Panc1 (cell line): ENCODE data around the gene IDUA. TPM values are rescaled to one million over a fixed set of nuclear protein-coding genes. Genes with fewer than 3 reads are reported as not detected.

Experiments
- ATAC-seq: fragments of 200-7000 bp; cut with Tn5 transposase; 2 replicates; pipeline ENCODE4 v1.9.1; 2020; ENCODE audit warnings: mild to moderate bottlenecking, moderate library complexity
- BruUV-seq: library from RNA; stranded (reverse); fragments of 400-500 nt; replicated peaks from 2 replicates; lab custom pipeline; 2021; lab: Mats Ljungman, UMichigan
- CTCF ChIA-PET: fragments of 300-600 bp; sonication (Branson Sonifier 250); formaldehyde crosslinking; loops from one replicate; lab custom pipeline; 2022; ENCODE audit warnings: antibody characterized with exemption; lab: Charles Lee
- POLR2A ChIA-PET: fragments of 300-600 bp; sonication (Branson Sonifier 250); formaldehyde crosslinking; loops from one replicate; lab custom pipeline; 2022; ENCODE audit warnings: antibody characterized with exemption; lab: Charles Lee
- DNase-seq: peaks from one replicate; pipeline ENCODE4 v3.0.0-alpha.2; 2010; ENCODE audit warnings: low read depth, low spot score
- H3K27ac ChIP-seq: 2 replicates; pipeline ENCODE4 v1.5.1; 2011; ENCODE audit warnings: mild to moderate bottlenecking, low read length, inconsistent platforms
- H3K27me3 ChIP-seq: fragments of 200-500 bp; sonication (Bioruptor generic); 2 replicates; pipeline ENCODE4 v1.6.0; 2014; ENCODE audit warnings: low read length, inconsistent platforms; ENCODE audit not compliant: control insufficient read depth, insufficient read depth
- H3K36me3 ChIP-seq: fragments of 200-500 bp; sonication (Bioruptor generic); 2 replicates; pipeline ENCODE4 v1.5.1; 2014; ENCODE audit warnings: inconsistent platforms, mild to moderate bottlenecking, low read length, moderate library complexity; ENCODE audit not compliant: control insufficient read depth, insufficient read depth
- H3K4me1 ChIP-seq: 2 replicates; pipeline ENCODE4 v1.5.1; 2011; ENCODE audit warnings: inconsistent platforms, mild to moderate bottlenecking, low read length, moderate library complexity; ENCODE audit not compliant: control insufficient read depth, insufficient read depth
- H3K4me3 ChIP-seq, 2 experiments: 2 replicates each; pipeline ENCODE4 v1.5.1; 2011 to 2012; ENCODE audit warnings: low read depth in 2 of 2, low read length in 2 of 2, mild to moderate bottlenecking in 2 of 2, inconsistent platforms in 1 of 2, moderate library complexity in 1 of 2
- H3K9me3 ChIP-seq: fragments of 200-500 bp; sonication (Bioruptor generic); 2 replicates; pipeline ENCODE4 v1.5.1; 2014; ENCODE audit warnings: low read depth, mild to moderate bottlenecking, inconsistent platforms, low read length, moderate library complexity; ENCODE audit not compliant: control insufficient read depth, insufficient read depth
- POLR2AphosphoS5 ChIP-seq: IDR thresholded peaks from 2 replicates; pipeline ENCODE4 v1.6.1; 2012; ENCODE audit warnings: mild to moderate bottlenecking, low read depth, low read length, moderate library complexity
- SIN3A ChIP-seq: IDR thresholded peaks from 2 replicates; pipeline ENCODE4 v1.6.1; 2012; ENCODE audit warnings: low read depth, mild to moderate bottlenecking, low read length, moderate library complexity, borderline replicate concordance; ENCODE audit not compliant: insufficient read depth
- TCF7L2 ChIP-seq: IDR thresholded peaks from 2 replicates; pipeline ENCODE4 v1.6.1; 2011; ENCODE audit warnings: mild to moderate bottlenecking, low read depth, low read length, inconsistent platforms
- in situ Hi-C: cut with HindIII; loops from 2 replicates; pipeline ENCODE4 v1.10.0; 2016; ENCODE audit warnings: low sequenced_read_pairs, low pct_unique_long_range_greater_than_20kb
- intact Hi-C: fragments of 100-400 bp; cut with micrococcal nuclease; formaldehyde crosslinking; loops from one replicate; pipeline ENCODE4 v1.10.0; 2022; ENCODE audit not compliant: unreplicated experiment
- total RNA-seq: library from RNA; stranded (reverse); gene quantifications from one replicate; pipeline ENCODE4 v1.2.1, GENCODE V29; 2021; ENCODE audit not compliant: unreplicated experiment
- TF ChIP-seq, protein P1 (sequence below): fragments of 450-650 bp; IDR thresholded peaks from 2 replicates; pipeline ENCODE4 v1.5.1; 2017; ENCODE audit warnings: mild to moderate bottlenecking
- TF ChIP-seq, protein P2 (sequence below), 2 experiments: IDR thresholded peaks; 2 replicates each; pipeline ENCODE4 v1.6.1; 2011 to 2012; ENCODE audit warnings: low read depth in 2 of 2, control low read depth in 1 of 2, low read length in 1 of 2, mild to moderate bottlenecking in 1 of 2, moderate library complexity in 1 of 2; ENCODE audit not compliant: insufficient read depth in 1 of 2

The IDUA gene
- total RNA-seq, 1 experiment from 2014 or later, result 30.6 TPM

DNA sequence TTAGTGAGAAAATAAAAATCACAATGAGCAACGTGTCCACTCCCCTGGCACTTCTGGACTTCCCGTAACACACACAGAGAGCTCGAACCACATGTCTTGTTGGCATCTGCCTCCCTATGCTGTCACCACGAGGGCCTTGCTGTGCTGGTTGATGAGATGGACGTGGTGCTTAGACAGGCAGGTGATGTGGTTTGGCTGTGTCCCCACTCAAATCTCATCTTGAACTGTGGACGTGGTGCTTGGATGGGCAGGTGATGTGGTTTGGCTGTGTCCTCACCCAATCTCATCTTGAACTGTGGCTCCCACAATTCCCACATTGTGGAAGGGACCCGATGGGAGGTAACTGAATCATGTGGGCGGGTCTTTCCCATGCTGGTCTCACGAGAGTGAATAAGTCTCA, 64.6 kb downstream of the IDUA start:
- DNase-seq (no peak), ATAC-seq (no peak)
- ChIA-PET POLR2A (no interaction called here), CTCF (interaction anchor here (1.1 kb wide), 1 partner anchor 105 kb away, joined by 4 read pairs; no protein-coding TSS in a partner anchor)
- in situ Hi-C loops (no loop called here), intact Hi-C loops (no loop called here)
- TF ChIP-seq, protein P1, sequence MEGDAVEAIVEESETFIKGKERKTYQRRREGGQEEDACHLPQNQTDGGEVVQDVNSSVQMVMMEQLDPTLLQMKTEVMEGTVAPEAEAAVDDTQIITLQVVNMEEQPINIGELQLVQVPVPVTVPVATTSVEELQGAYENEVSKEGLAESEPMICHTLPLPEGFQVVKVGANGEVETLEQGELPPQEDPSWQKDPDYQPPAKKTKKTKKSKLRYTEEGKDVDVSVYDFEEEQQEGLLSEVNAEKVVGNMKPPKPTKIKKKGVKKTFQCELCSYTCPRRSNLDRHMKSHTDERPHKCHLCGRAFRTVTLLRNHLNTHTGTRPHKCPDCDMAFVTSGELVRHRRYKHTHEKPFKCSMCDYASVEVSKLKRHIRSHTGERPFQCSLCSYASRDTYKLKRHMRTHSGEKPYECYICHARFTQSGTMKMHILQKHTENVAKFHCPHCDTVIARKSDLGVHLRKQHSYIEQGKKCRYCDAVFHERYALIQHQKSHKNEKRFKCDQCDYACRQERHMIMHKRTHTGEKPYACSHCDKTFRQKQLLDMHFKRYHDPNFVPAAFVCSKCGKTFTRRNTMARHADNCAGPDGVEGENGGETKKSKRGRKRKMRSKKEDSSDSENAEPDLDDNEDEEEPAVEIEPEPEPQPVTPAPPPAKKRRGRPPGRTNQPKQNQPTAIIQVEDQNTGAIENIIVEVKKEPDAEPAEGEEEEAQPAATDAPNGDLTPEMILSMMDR, result no peak
- no peak for TF ChIP-seq TCF7L2
- TF ChIP-seq POLR2AphosphoS5, result no peak
- no peak for TF ChIP-seq SIN3A
- TF ChIP-seq, protein P2, sequence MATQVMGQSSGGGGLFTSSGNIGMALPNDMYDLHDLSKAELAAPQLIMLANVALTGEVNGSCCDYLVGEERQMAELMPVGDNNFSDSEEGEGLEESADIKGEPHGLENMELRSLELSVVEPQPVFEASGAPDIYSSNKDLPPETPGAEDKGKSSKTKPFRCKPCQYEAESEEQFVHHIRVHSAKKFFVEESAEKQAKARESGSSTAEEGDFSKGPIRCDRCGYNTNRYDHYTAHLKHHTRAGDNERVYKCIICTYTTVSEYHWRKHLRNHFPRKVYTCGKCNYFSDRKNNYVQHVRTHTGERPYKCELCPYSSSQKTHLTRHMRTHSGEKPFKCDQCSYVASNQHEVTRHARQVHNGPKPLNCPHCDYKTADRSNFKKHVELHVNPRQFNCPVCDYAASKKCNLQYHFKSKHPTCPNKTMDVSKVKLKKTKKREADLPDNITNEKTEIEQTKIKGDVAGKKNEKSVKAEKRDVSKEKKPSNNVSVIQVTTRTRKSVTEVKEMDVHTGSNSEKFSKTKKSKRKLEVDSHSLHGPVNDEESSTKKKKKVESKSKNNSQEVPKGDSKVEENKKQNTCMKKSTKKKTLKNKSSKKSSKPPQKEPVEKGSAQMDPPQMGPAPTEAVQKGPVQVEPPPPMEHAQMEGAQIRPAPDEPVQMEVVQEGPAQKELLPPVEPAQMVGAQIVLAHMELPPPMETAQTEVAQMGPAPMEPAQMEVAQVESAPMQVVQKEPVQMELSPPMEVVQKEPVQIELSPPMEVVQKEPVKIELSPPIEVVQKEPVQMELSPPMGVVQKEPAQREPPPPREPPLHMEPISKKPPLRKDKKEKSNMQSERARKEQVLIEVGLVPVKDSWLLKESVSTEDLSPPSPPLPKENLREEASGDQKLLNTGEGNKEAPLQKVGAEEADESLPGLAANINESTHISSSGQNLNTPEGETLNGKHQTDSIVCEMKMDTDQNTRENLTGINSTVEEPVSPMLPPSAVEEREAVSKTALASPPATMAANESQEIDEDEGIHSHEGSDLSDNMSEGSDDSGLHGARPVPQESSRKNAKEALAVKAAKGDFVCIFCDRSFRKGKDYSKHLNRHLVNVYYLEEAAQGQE (IDR thresholded peaks at IDR 0.05; ENCODE audit: insufficient read depth in 1 of 2, low read depth in 2 of 2, low read length in 1 of 2), result no peak
- peaks cover 9% of the 10 kb centered on the region for H3K4me1 ChIP-seq
- H3K27ac ChIP-seq, result no peak overlapping the region
- no peaks in the 10 kb centered on the region for H3K9me3 ChIP-seq
- BruUV-seq, result no TSS peak
- no peak overlapping the region for H3K4me3 ChIP-seq
- no peaks in the 10 kb centered on the region for H3K27me3 ChIP-seq
- H3K36me3 ChIP-seq, result no peaks in the 10 kb centered on the region

GRCh38 chr4:1052231-1052671, 65.4 kb downstream of the IDUA start:
- CTCF ChIA-PET, result no interaction called here
- in situ Hi-C loops, result no loop called here
- H3K4me1 ChIP-seq, result peaks cover 9% of the 10 kb centered on the region
- POLR2A ChIA-PET, result no interaction called here
- DNase-seq, result no peak
- no peak overlapping the region for H3K27ac ChIP-seq
- no peaks in the 10 kb centered on the region for H3K9me3 ChIP-seq
- H3K4me3 ChIP-seq, result no peak overlapping the region
- no TSS peak for BruUV-seq
- no peak for TF ChIP-seq TCF7L2
- TF ChIP-seq, protein P2 (IDR thresholded peaks at IDR 0.05; ENCODE audit: insufficient read depth in 1 of 2, low read depth in 2 of 2, low read length in 1 of 2), result no peak
- intact Hi-C loops, result no loop called here
- ATAC-seq, result no peak
- H3K27me3 ChIP-seq, result no peaks in the 10 kb centered on the region
- H3K36me3 ChIP-seq, result no peaks in the 10 kb centered on the region
